Central memory CD8-positive, alpha-beta T cell (primary cell): ENCODE results near the gene ITK.

Experiments
- ATAC-seq: fragments of 150-1000 bp; cut with Tn5 transposase; replicated peaks from 2 replicates; pipeline ENCODE4 v1.10.0; 2022; ENCODE audit warnings: mild to moderate bottlenecking, moderate FRiP score, moderate number of reproducible peaks; ENCODE audit not compliant: poor library complexity, severe bottlenecking; ENCODE audit errors: extremely low read depth
- DNase-seq, 2 donors: peaks; one replicate each; pipeline ENCODE4 v3.0.0; 2021; ENCODE audit warnings: low spot score in 2 of 2
- H3K27ac Mint-ChIP-seq: one replicate; pipeline ENCODE4 v1.8.0; 2022; ENCODE audit warnings: low read depth, mild to moderate bottlenecking, moderate library complexity, mixed read lengths
- H3K27me3 Mint-ChIP-seq: one replicate; pipeline ENCODE4 v1.8.0; 2022; ENCODE audit warnings: mixed read lengths
- H3K36me3 Mint-ChIP-seq: one replicate; pipeline ENCODE4 v1.8.0; 2022; ENCODE audit warnings: mild to moderate bottlenecking, moderate library complexity, mixed read lengths; ENCODE audit not compliant: insufficient read depth
- H3K4me1 Mint-ChIP-seq: one replicate; pipeline ENCODE4 v1.8.0; 2022; ENCODE audit warnings: mixed read lengths
- H3K4me3 Mint-ChIP-seq: one replicate; pipeline ENCODE4 v1.8.0; 2022; ENCODE audit warnings: mild to moderate bottlenecking, moderate library complexity, mixed read lengths
- H3K9me3 Mint-ChIP-seq: one replicate; pipeline ENCODE4 v1.8.0; 2022; ENCODE audit warnings: mixed read lengths

ITK gene

GRCh38 chr5:157284458-157285212, 104.0 kb downstream of the ITK start:
- Mint-ChIP-seq H3K9me3 (no peaks in the 10 kb centered on the region), H3K27me3 (no peaks in the 10 kb centered on the region), H3K4me3 (peak overlapping the region; percentile 0), H3K36me3 (peaks cover 41% of the 10 kb centered on the region), H3K4me1 (peaks cover 76% of the 10 kb centered on the region), H3K27ac (peak overlapping the region; percentile 60)
- DNase-seq = no peak
- ATAC-seq = no peak

- Mint-ChIP-seq H3K9me3 (no peaks in the 10 kb centered on the region), H3K36me3 (peaks cover 47% of the 10 kb centered on the region), H3K4me3 (no peak overlapping the region), H3K27me3 (no peaks in the 10 kb centered on the region), H3K4me1 (peaks cover 76% of the 10 kb centered on the region), H3K27ac (no peak overlapping the region)
- DNase-seq (no peak), ATAC-seq (no peak)
These were observed 104.8 kb downstream of the ITK start for GRCh38 chr5:157285310-157286035.

- Mint-ChIP-seq H3K27ac (no peak overlapping the region), H3K9me3 (no peaks in the 10 kb centered on the region), H3K4me1 (peaks cover 67% of the 10 kb centered on the region), H3K4me3 (no peak overlapping the region), H3K27me3 (no peaks in the 10 kb centered on the region), H3K36me3 (peaks cover 47% of the 10 kb centered on the region)
- no peak for ATAC-seq
- no peak for DNase-seq
These were observed 106.1 kb downstream of the ITK start for GRCh38 chr5:157286761-157287211.

- peaks cover 49% of the 10 kb centered on the region for H3K4me1 Mint-ChIP-seq
- no peaks in the 10 kb centered on the region for H3K27me3 Mint-ChIP-seq
- peaks cover 57% of the 10 kb centered on the region for H3K36me3 Mint-ChIP-seq
These were observed 107.9 kb downstream of the ITK start for GRCh38 chr5:157288405-157289163.

GRCh38 chr5:157289164-157289819, 108.7 kb downstream of the ITK start:
- Mint-ChIP-seq H3K9me3 (no peaks in the 10 kb centered on the region), H3K36me3 (peaks cover 59% of the 10 kb centered on the region), H3K27ac (no peak overlapping the region), H3K4me3 (no peak overlapping the region), H3K27me3 (no peaks in the 10 kb centered on the region), H3K4me1 (peaks cover 42% of the 10 kb centered on the region)
- no peak for ATAC-seq
- DNase-seq = no peak

More at GRCh38 chr5:157288405-157289163, 107.9 kb downstream of the ITK start:
- Mint-ChIP-seq H3K4me3 (no peak overlapping the region), H3K9me3 (no peaks in the 10 kb centered on the region), H3K27ac (no peak overlapping the region)
- DNase-seq (no peak), ATAC-seq (no peak)

GRCh38 chr5:157290156-157290980, 109.7 kb downstream of the ITK start:
- ATAC-seq (no peak), DNase-seq (no peak)
- Mint-ChIP-seq H3K36me3 (peaks cover 56% of the 10 kb centered on the region), H3K27ac (no peak overlapping the region), H3K4me3 (no peak overlapping the region), H3K4me1 (peaks cover 44% of the 10 kb centered on the region), H3K27me3 (no peaks in the 10 kb centered on the region), H3K9me3 (no peaks in the 10 kb centered on the region)

- H3K4me3 Mint-ChIP-seq = no peak overlapping the region
- H3K4me1 Mint-ChIP-seq = peaks cover 51% of the 10 kb centered on the region
- peaks cover 59% of the 10 kb centered on the region for H3K36me3 Mint-ChIP-seq
These were observed 110.5 kb downstream of the ITK start for GRCh38 chr5:157290981-157291711.

GRCh38 chr5:157292599-157292998, 112.0 kb downstream of the ITK start:
- H3K4me1 Mint-ChIP-seq = peaks cover 45% of the 10 kb centered on the region
- DNase-seq (no peak), ATAC-seq (peak; percentile 63)
- no peaks in the 10 kb centered on the region for H3K9me3 Mint-ChIP-seq
- no peak overlapping the region for H3K4me3 Mint-ChIP-seq
- H3K36me3 Mint-ChIP-seq = peaks cover 62% of the 10 kb centered on the region
- peak overlapping the region; percentile 59 for H3K27ac Mint-ChIP-seq
- no peaks in the 10 kb centered on the region for H3K27me3 Mint-ChIP-seq

More at GRCh38 chr5:157290981-157291711, 110.5 kb downstream of the ITK start:
- no peaks in the 10 kb centered on the region for H3K27me3 Mint-ChIP-seq
- DNase-seq = no peak
- no peak overlapping the region for H3K27ac Mint-ChIP-seq
- H3K9me3 Mint-ChIP-seq = no peaks in the 10 kb centered on the region
- peak; percentile 57 for ATAC-seq

- Mint-ChIP-seq H3K27me3 (no peaks in the 10 kb centered on the region), H3K9me3 (no peaks in the 10 kb centered on the region), H3K4me1 (peaks cover 40% of the 10 kb centered on the region), H3K4me3 (no peak overlapping the region), H3K36me3 (peaks cover 65% of the 10 kb centered on the region), H3K27ac (no peak overlapping the region)
- ATAC-seq (no peak), DNase-seq (no peak)
These were observed 113.9 kb downstream of the ITK start for GRCh38 chr5:157294407-157295091.

GRCh38 chr5:157295247-157295646, 114.6 kb downstream of the ITK start:
- Mint-ChIP-seq H3K27me3 (no peaks in the 10 kb centered on the region), H3K9me3 (no peaks in the 10 kb centered on the region), H3K4me3 (no peak overlapping the region), H3K27ac (peak overlapping the region; percentile 80), H3K36me3 (peaks cover 64% of the 10 kb centered on the region), H3K4me1 (peaks cover 33% of the 10 kb centered on the region)
- DNase-seq (no peak), ATAC-seq (no peak)

GRCh38 chr5:157300564-157300963, 119.9 kb downstream of the ITK start:
- no peak for DNase-seq
- Mint-ChIP-seq H3K36me3 (peaks cover 77% of the 10 kb centered on the region), H3K4me1 (peaks cover 40% of the 10 kb centered on the region), H3K9me3 (no peaks in the 10 kb centered on the region), H3K4me3 (no peak overlapping the region), H3K27me3 (no peaks in the 10 kb centered on the region), H3K27ac (no peak overlapping the region)
- no peak for ATAC-seq
